CD14-positive monocyte (primary cell): ENCODE measurements around the gene UEVLD. TPM values are rescaled to one million over a fixed set of nuclear protein-coding genes. Genes with fewer than 3 reads are reported as not detected.

ENCODE experiments used
- DNase-seq, 3 donors: peaks; one replicate each; pipeline ENCODE4 v3.0.0-alpha.2; 2011 to 2022
- H2AFZ ChIP-seq: 2 replicates; pipeline ENCODE4 v1.6.0; 2012; ENCODE audit warnings: mild to moderate bottlenecking, low read depth, low read length, inconsistent platforms; ENCODE audit not compliant: insufficient read depth, poor library complexity, severe bottlenecking
- H3K27ac ChIP-seq, 2 donors: 1 replicate in 1 of 2; 2 replicates in 1 of 2; pipeline ENCODE4 v1.5.1; 2012 to 2013; ENCODE audit warnings: low read length in 2 of 2, control low read depth in 1 of 2, inconsistent platforms in 1 of 2, low read depth in 1 of 2, mild to moderate bottlenecking in 1 of 2
- H3K27me3 ChIP-seq, 2 donors: one replicate each; pipeline versions ENCODE4 v1.6.0 to v1.6.1; 2011 to 2013; ENCODE audit warnings: low read length in 2 of 2; ENCODE audit not compliant: control insufficient read depth in 2 of 2, insufficient read depth in 2 of 2
- H3K36me3 ChIP-seq, 2 donors: replicated peaks in 1 of 2; 1 replicate in 1 of 2; 2 replicates in 1 of 2; pipeline versions ENCODE4 v1.5.1 to v1.6.1; 2012 to 2013; ENCODE audit warnings: low read length in 2 of 2, control low read depth in 1 of 2, inconsistent platforms in 1 of 2, mild to moderate bottlenecking in 1 of 2; ENCODE audit not compliant: insufficient read depth in 2 of 2, control insufficient read depth in 1 of 2
- H3K4me1 ChIP-seq, 2 donors: 1 replicate in 1 of 2; 2 replicates in 1 of 2; pipeline versions ENCODE4 v1.5.1 to v1.6.1; 2012 to 2013; ENCODE audit warnings: low read length in 2 of 2, control low read depth in 1 of 2, inconsistent platforms in 1 of 2, mild to moderate bottlenecking in 1 of 2, moderate library complexity in 1 of 2; ENCODE audit not compliant: insufficient read depth in 2 of 2, control insufficient read depth in 1 of 2
- H3K4me2 ChIP-seq: replicated peaks from 2 replicates; pipeline ENCODE3; 2012; ENCODE audit warnings: low read length, moderate library complexity, mild to moderate bottlenecking; ENCODE audit not compliant: poor library complexity, severe bottlenecking; ENCODE audit errors: extremely low read depth
- H3K4me3 ChIP-seq, 3 experiments: fragments of 200-600 bp in 1 of 3; sonication (generic) in 1 of 3; replicated peaks in 1 of 3; 1 replicate in 2 of 3; 2 replicates in 1 of 3; pipeline ENCODE4 v1.5.1; 2011 to 2013; ENCODE audit warnings: low read length in 3 of 3, mild to moderate bottlenecking in 3 of 3, control low read depth in 2 of 3, low read depth in 2 of 3, inconsistent platforms in 1 of 3, moderate library complexity in 1 of 3
- H3K79me2 ChIP-seq: 2 replicates; pipeline ENCODE4 v1.6.0; 2012; ENCODE audit warnings: mild to moderate bottlenecking, control low read depth, inconsistent platforms, low read length, moderate library complexity; ENCODE audit not compliant: insufficient read depth
- H3K9ac ChIP-seq: 2 replicates; pipeline ENCODE4 v1.6.0; 2017; ENCODE audit warnings: low read length, mild to moderate bottlenecking; ENCODE audit not compliant: insufficient read depth, poor library complexity, severe bottlenecking
- H3K9me3 ChIP-seq, 2 donors: replicated peaks in 1 of 2; 1 replicate in 1 of 2; 2 replicates in 1 of 2; pipeline versions ENCODE4 v1.5.1 to v1.6.1; 2012 to 2013; ENCODE audit warnings: low read length in 2 of 2, control low read depth in 1 of 2; ENCODE audit not compliant: control insufficient read depth in 1 of 2, insufficient read depth in 1 of 2
- H4K20me1 ChIP-seq: 2 replicates; pipeline ENCODE4 v1.6.0; 2012; ENCODE audit warnings: mild to moderate bottlenecking, low read length, control low read depth, moderate library complexity; ENCODE audit not compliant: insufficient read depth
- H3K27ac Mint-ChIP-seq, 7 donors: one replicate each; pipeline ENCODE4 v1.8.0; 2020; ENCODE audit warnings: mild to moderate bottlenecking in 7 of 7, mixed read lengths in 7 of 7, moderate library complexity in 6 of 7, inconsistent platforms in 2 of 7
- H3K27me3 Mint-ChIP-seq, 3 donors: one replicate each; pipeline ENCODE4 v1.8.0; 2021 to 2022; ENCODE audit warnings: low read depth in 3 of 3, mild to moderate bottlenecking in 3 of 3, mixed read lengths in 3 of 3, moderate library complexity in 3 of 3, inconsistent platforms in 1 of 3
- H3K36me3 Mint-ChIP-seq, 2 donors: one replicate each; pipeline ENCODE4 v1.8.0; 2020; ENCODE audit warnings: mixed read lengths in 2 of 2, inconsistent platforms in 1 of 2, mild to moderate bottlenecking in 1 of 2
- H3K4me1 Mint-ChIP-seq: one replicate; pipeline ENCODE4 v1.8.0; 2020; ENCODE audit warnings: mild to moderate bottlenecking, mixed read lengths
- H3K4me3 Mint-ChIP-seq, 2 donors: one replicate each; pipeline ENCODE4 v1.8.0; 2020; ENCODE audit warnings: mild to moderate bottlenecking in 2 of 2, mixed read lengths in 2 of 2, moderate library complexity in 1 of 2
- H3K9me3 Mint-ChIP-seq, 7 donors: one replicate each; pipeline ENCODE4 v1.8.0; 2020 to 2022; ENCODE audit warnings: mixed read lengths in 7 of 7, mild to moderate bottlenecking in 6 of 7, moderate library complexity in 6 of 7, inconsistent platforms in 2 of 7
- WGBS: methylation state at CpG from one replicate; pipeline ENCODE4 v1.1.5; 2013; ENCODE audit warnings: missing lambda C conversion rate; ENCODE audit not compliant: insufficient coverage; 5-methylcytosine and 5-hydroxymethylcytosine counted together
- intact Hi-C, 2 donors: fragments of 100-400 bp; cut with micrococcal nuclease; formaldehyde crosslinking; loops; one replicate each; pipeline versions ENCODE4 v1.15.0 to v1.15.1; 2023
- polyA plus RNA-seq, 3 donors: library from polyadenylated mRNA; depleted of rRNA in 1 of 3; unstranded in 2 of 3; stranded (reverse) in 1 of 3; fragments of 300-500 nt in 2 of 3; fragments of >200 nt in 1 of 3; fragmentation: Illumina TruSeq in 2 of 3; gene quantifications; 1 replicate in 2 of 3; 2 replicates in 1 of 3; pipeline ENCODE4 v1.2.3, GENCODE V29; 2012 to 2021
- TF ChIP-seq, protein P1 (sequence below): fragments of 200-600 bp; IDR thresholded peaks from one replicate; pipeline ENCODE4 v1.8.0; 2022; ENCODE audit warnings: antibody characterized with exemption, mild to moderate bottlenecking

The UEVLD gene
- polyA plus RNA-seq, 3 donors = 8.0 to 15.5 (median 11.7) TPM

DNA sequence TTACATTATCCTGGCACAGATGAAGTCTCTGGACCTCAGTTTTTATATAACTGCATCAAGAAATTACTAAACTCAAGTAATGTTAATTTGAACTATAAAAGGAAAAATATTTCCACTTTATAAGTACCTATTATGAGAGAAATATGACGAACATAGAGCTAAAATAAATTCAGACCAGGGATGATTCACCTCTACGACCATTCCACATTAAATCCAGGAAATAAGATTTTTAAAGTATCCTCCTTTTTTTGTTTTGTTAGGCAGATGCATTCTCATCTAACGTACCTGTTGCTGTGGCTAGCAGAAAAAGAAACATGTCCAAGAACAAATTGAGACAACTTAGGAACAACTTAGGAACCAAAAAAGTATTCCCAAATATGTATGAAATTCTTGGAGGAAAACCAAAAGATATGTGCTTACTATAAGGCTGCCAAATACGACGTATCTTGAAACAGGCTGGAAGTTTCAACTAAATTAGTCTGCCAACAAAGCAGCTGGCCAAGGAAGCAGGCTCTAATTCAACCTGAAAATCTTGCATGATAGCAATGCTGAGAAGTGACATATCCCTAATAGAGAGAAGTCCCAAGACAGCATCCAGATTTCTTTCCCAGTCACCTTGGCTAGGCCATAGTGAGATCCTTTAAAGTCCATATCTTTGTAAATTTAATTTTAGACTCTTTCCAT, 29.9 kb upstream of the UEVLD start:
- H3K4me3 ChIP-seq = no peak overlapping the region
- intact Hi-C loops = no loop called here
- Mint-ChIP-seq H3K36me3 (peaks cover 23 to 33% of the 10 kb centered on the region in 2 donors), H3K4me3 (no peak overlapping the region), H3K27ac (peak overlapping the region in 2 of 7 donors; percentile 16 to 21), H3K27me3 (peaks cover 0 to 3% (median 0%) of the 10 kb centered on the region in 3 donors), H3K9me3 (peaks cover 0 to 2% (median 0%) of the 10 kb centered on the region in 7 donors), H3K4me1 (peaks cover 37% of the 10 kb centered on the region)
- no peak overlapping the region for H3K9ac ChIP-seq
- peaks cover 18 to 26% of the 10 kb centered on the region in 2 donors for H3K4me1 ChIP-seq
- peaks cover 83% of the 10 kb centered on the region for H4K20me1 ChIP-seq
- H2AFZ ChIP-seq = no peak overlapping the region
- H3K27ac ChIP-seq = peak overlapping the region in 1 of 2 donors; percentile 18
- peaks cover 22 to 23% of the 10 kb centered on the region in 2 donors for H3K36me3 ChIP-seq
- H3K4me2 ChIP-seq = no peak overlapping the region
- no peaks in the 10 kb centered on the region for H3K9me3 ChIP-seq
- peaks cover 68% of the 10 kb centered on the region for H3K79me2 ChIP-seq
- WGBS = 64% methylated on average over 2 of the region's 5 CpGs
- TF ChIP-seq, protein P1, sequence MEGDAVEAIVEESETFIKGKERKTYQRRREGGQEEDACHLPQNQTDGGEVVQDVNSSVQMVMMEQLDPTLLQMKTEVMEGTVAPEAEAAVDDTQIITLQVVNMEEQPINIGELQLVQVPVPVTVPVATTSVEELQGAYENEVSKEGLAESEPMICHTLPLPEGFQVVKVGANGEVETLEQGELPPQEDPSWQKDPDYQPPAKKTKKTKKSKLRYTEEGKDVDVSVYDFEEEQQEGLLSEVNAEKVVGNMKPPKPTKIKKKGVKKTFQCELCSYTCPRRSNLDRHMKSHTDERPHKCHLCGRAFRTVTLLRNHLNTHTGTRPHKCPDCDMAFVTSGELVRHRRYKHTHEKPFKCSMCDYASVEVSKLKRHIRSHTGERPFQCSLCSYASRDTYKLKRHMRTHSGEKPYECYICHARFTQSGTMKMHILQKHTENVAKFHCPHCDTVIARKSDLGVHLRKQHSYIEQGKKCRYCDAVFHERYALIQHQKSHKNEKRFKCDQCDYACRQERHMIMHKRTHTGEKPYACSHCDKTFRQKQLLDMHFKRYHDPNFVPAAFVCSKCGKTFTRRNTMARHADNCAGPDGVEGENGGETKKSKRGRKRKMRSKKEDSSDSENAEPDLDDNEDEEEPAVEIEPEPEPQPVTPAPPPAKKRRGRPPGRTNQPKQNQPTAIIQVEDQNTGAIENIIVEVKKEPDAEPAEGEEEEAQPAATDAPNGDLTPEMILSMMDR = no peak
- H3K27me3 ChIP-seq = no peaks in the 10 kb centered on the region
- DNase-seq = no peak

DNA sequence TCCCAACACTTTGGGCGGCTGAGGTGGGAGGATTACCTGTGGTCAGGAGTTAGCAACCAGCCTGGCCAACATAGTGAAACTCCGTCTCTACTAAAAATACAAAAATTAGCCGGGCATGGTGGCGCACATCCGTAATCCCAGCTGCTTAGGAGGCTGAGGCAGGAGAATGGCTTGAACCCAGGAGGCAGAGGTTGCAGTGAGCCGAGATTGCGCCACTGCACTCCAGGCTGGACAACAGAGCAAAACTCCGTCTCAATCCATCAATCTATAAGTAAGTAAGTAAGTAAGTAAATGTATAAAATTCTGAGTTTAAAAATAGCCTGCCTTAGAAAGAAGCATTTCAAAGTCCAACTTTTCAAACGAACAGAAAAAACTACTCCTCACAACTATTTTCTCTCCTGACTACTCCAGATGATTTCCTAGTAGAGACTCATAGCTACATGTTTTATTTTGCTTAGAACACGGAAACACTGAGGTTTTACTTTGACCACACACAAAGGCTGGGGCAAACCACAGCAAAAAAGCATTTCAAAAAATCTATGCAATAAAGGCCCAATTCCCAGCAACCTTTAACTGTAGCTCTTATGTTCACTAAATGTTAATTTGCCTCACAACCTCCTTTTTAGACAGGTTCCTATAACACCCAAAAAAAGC, 29.3 kb upstream of the UEVLD start:
- Mint-ChIP-seq H3K4me1 (peaks cover 37% of the 10 kb centered on the region), H3K36me3 (peaks cover 30 to 39% of the 10 kb centered on the region in 2 donors), H3K9me3 (peaks cover 0 to 2% (median 0%) of the 10 kb centered on the region in 7 donors), H3K27ac (peak overlapping the region in 4 of 7 donors; percentile 15 to 84 (median 33)), H3K27me3 (peaks cover 0 to 3% (median 0%) of the 10 kb centered on the region in 3 donors), H3K4me3 (no peak overlapping the region)
- TF ChIP-seq, protein P1 = no peak
- H3K4me2 ChIP-seq = no peak overlapping the region
- no peak overlapping the region for H2AFZ ChIP-seq
- H3K4me3 ChIP-seq = no peak overlapping the region
- no peak for DNase-seq
- peaks cover 18 to 26% of the 10 kb centered on the region in 2 donors for H3K4me1 ChIP-seq
- H3K79me2 ChIP-seq = peaks cover 61% of the 10 kb centered on the region
- no peaks in the 10 kb centered on the region for H3K9me3 ChIP-seq
- H3K27ac ChIP-seq = peak overlapping the region in 1 of 2 donors; percentile 18
- H4K20me1 ChIP-seq = peaks cover 76% of the 10 kb centered on the region
- H3K27me3 ChIP-seq = no peaks in the 10 kb centered on the region
- H3K9ac ChIP-seq = no peak overlapping the region
- intact Hi-C loops = no loop called here
- H3K36me3 ChIP-seq = peaks cover 24 to 30% of the 10 kb centered on the region in 2 donors
- WGBS = 0% methylated on average over 2 of the region's 10 CpGs
